Measurements from ENCODE around the gene MSTN. TPM values are rescaled to one million over a fixed set of nuclear protein-coding genes. Genes with fewer than 3 reads are reported as not detected.

Gene MSTN
- polyA plus RNA-seq (2013, experiment 1 of 2): not detected
- polyA plus RNA-seq (2013, experiment 2 of 2): not detected

GRCh38 chr2:190062601-190063000 lies at the start of gene MSTN:
MSTN (minus strand) TSS chr2:190062729; CDS start chr2:190062596, 133 bp downstream.
- H4K8ac ChIP-seq (ENCODE audit: low read depth, low read length): no peak within 1 kb of the TSS
- no peak within 1 kb of the TSS for H2BK15ac ChIP-seq (replicated peaks; ENCODE audit: low read depth)
- no peak within 1 kb of the TSS for H3K4me2 ChIP-seq (ENCODE audit: low read length)
- H2AK5ac ChIP-seq (ENCODE audit: low read length): no peak within 1 kb of the TSS
- H3K9ac ChIP-seq (ENCODE audit: low read length): no peak within 1 kb of the TSS
- no peak within 1 kb of the TSS for H2BK5ac ChIP-seq (ENCODE audit: low read length)
- H3K27me3 ChIP-seq (ENCODE audit: insufficient read depth, low read length, poor library complexity): no peaks in the 10 kb centered on the region
- no peak for DNase-seq
- no peak within 1 kb of the TSS for H3K4me3 ChIP-seq (ENCODE audit: low read length)
- H3K4me1 ChIP-seq (ENCODE audit: control insufficient read depth, low read depth, low read length): no peaks in the 10 kb centered on the region
- no peaks in the 10 kb centered on the region for H3K79me1 ChIP-seq (ENCODE audit: low read length)
- no CpG with 5 or more reads among the region's 2 CpGs for WGBS (ENCODE audit: extremely low coverage, insufficient coverage, low lambda C conversion rate)
- H3K79me2 ChIP-seq (ENCODE audit: control insufficient read depth, insufficient read depth, low read length): no peaks in the 10 kb centered on the region
- no peak within 1 kb of the TSS for H4K5ac ChIP-seq (ENCODE audit: low read length)
- no peak within 1 kb of the TSS for H2BK120ac ChIP-seq (ENCODE audit: low read depth, low read length)
- no peak within 1 kb of the TSS for H3K18ac ChIP-seq (ENCODE audit: low read length)
- no peaks in the 10 kb centered on the region for H3K36me3 ChIP-seq (ENCODE audit: control insufficient read depth, insufficient read depth, low read length)
- H3K4ac ChIP-seq (ENCODE audit: low read depth, low read length): no peak within 1 kb of the TSS
- no peak within 1 kb of the TSS for H3K56ac ChIP-seq (ENCODE audit: low read length)
- H3K27ac ChIP-seq (ENCODE audit: low read depth, low read length): no peak within 1 kb of the TSS
- H3K23ac ChIP-seq (ENCODE audit: low read length): no peak within 1 kb of the TSS

- H3K9ac ChIP-seq (ENCODE audit: low read length): no peak overlapping the region
- no peak overlapping the region for H3K4me3 ChIP-seq (ENCODE audit: low read length)
- H3K4me1 ChIP-seq (ENCODE audit: control insufficient read depth, low read depth, low read length): no peaks in the 10 kb centered on the region
- DNase-seq: no peak
- no peak overlapping the region for H4K8ac ChIP-seq (ENCODE audit: low read depth, low read length)
- no peak overlapping the region for H3K4ac ChIP-seq (ENCODE audit: low read depth, low read length)
- H2AK5ac ChIP-seq (ENCODE audit: low read length): no peak overlapping the region
- H3K23ac ChIP-seq (ENCODE audit: low read length): no peak overlapping the region
- H3K18ac ChIP-seq (ENCODE audit: low read length): no peak overlapping the region
- H3K79me1 ChIP-seq (ENCODE audit: low read length): no peaks in the 10 kb centered on the region
- no peak overlapping the region for H3K27ac ChIP-seq (ENCODE audit: low read depth, low read length)
- H3K27me3 ChIP-seq (ENCODE audit: insufficient read depth, low read length, poor library complexity): no peaks in the 10 kb centered on the region
- no peak overlapping the region for H3K56ac ChIP-seq (ENCODE audit: low read length)
- no peak overlapping the region for H2BK5ac ChIP-seq (ENCODE audit: low read length)
- H2BK15ac ChIP-seq (replicated peaks; ENCODE audit: low read depth): no peak overlapping the region
- H4K5ac ChIP-seq (ENCODE audit: low read length): no peak overlapping the region
- WGBS (ENCODE audit: extremely low coverage, insufficient coverage, low lambda C conversion rate): no CpG with 5 or more reads among the region's 1 CpG
- H3K36me3 ChIP-seq (ENCODE audit: control insufficient read depth, insufficient read depth, low read length): no peaks in the 10 kb centered on the region
- H2BK120ac ChIP-seq (ENCODE audit: low read depth, low read length): no peak overlapping the region
- no peaks in the 10 kb centered on the region for H3K79me2 ChIP-seq (ENCODE audit: control insufficient read depth, insufficient read depth, low read length)
- H3K4me2 ChIP-seq (ENCODE audit: low read length): no peak overlapping the region
Observed at GRCh38 chr2:190111166-190111565, 48.6 kb upstream of the MSTN start.

- Histone ChIP-seq H3K18ac (ENCODE audit: low read length) (no peak overlapping the region), H3K36me3 (ENCODE audit: control insufficient read depth, insufficient read depth, low read length) (no peaks in the 10 kb centered on the region), H2BK5ac (ENCODE audit: low read length) (no peak overlapping the region), H3K56ac (ENCODE audit: low read length) (no peak overlapping the region), H3K4me2 (ENCODE audit: low read length) (no peak overlapping the region), H3K79me1 (ENCODE audit: low read length) (no peaks in the 10 kb centered on the region), H3K27ac (ENCODE audit: low read depth, low read length) (no peak overlapping the region), H3K4me1 (ENCODE audit: control insufficient read depth, low read depth, low read length) (no peaks in the 10 kb centered on the region), H3K23ac (ENCODE audit: low read length) (no peak overlapping the region), H2BK15ac (replicated peaks; ENCODE audit: low read depth) (no peak overlapping the region), H3K9ac (ENCODE audit: low read length) (no peak overlapping the region), H3K79me2 (ENCODE audit: control insufficient read depth, insufficient read depth, low read length) (no peaks in the 10 kb centered on the region), H3K4me3 (ENCODE audit: low read length) (no peak overlapping the region), H3K27me3 (ENCODE audit: insufficient read depth, low read length, poor library complexity) (no peaks in the 10 kb centered on the region), H3K4ac (ENCODE audit: low read depth, low read length) (no peak overlapping the region), H4K5ac (ENCODE audit: low read length) (no peak overlapping the region), H4K8ac (ENCODE audit: low read depth, low read length) (no peak overlapping the region), H2AK5ac (ENCODE audit: low read length) (no peak overlapping the region), H2BK120ac (ENCODE audit: low read depth, low read length) (no peak overlapping the region)
- no CpG with 5 or more reads among the region's 7 CpGs for WGBS (ENCODE audit: extremely low coverage, insufficient coverage, low lambda C conversion rate)
- no peak for DNase-seq
Observed at GRCh38 chr2:190110699-190111098, 48.2 kb upstream of the MSTN start.

GRCh38 chr2:190110131-190110530 lies 47.6 kb upstream of the MSTN start:
- no peaks in the 10 kb centered on the region for H3K79me1 ChIP-seq (ENCODE audit: low read length)
- no peak overlapping the region for H3K27ac ChIP-seq (ENCODE audit: low read depth, low read length)
- no peaks in the 10 kb centered on the region for H3K4me1 ChIP-seq (ENCODE audit: control insufficient read depth, low read depth, low read length)
- no peak overlapping the region for H3K4ac ChIP-seq (ENCODE audit: low read depth, low read length)
- H2AK5ac ChIP-seq (ENCODE audit: low read length): no peak overlapping the region
- H3K9ac ChIP-seq (ENCODE audit: low read length): no peak overlapping the region
- H3K4me2 ChIP-seq (ENCODE audit: low read length): no peak overlapping the region
- no peak overlapping the region for H4K8ac ChIP-seq (ENCODE audit: low read depth, low read length)
- no peak overlapping the region for H2BK15ac ChIP-seq (replicated peaks; ENCODE audit: low read depth)
- WGBS (ENCODE audit: extremely low coverage, insufficient coverage, low lambda C conversion rate): no CpG with 5 or more reads among the region's 2 CpGs
- H3K36me3 ChIP-seq (ENCODE audit: control insufficient read depth, insufficient read depth, low read length): no peaks in the 10 kb centered on the region
- no peak overlapping the region for H3K18ac ChIP-seq (ENCODE audit: low read length)
- no peak overlapping the region for H3K56ac ChIP-seq (ENCODE audit: low read length)
- H3K79me2 ChIP-seq (ENCODE audit: control insufficient read depth, insufficient read depth, low read length): no peaks in the 10 kb centered on the region
- H3K23ac ChIP-seq (ENCODE audit: low read length): no peak overlapping the region
- H2BK120ac ChIP-seq (ENCODE audit: low read depth, low read length): no peak overlapping the region
- no peak overlapping the region for H2BK5ac ChIP-seq (ENCODE audit: low read length)
- H3K27me3 ChIP-seq (ENCODE audit: insufficient read depth, low read length, poor library complexity): no peaks in the 10 kb centered on the region
- no peak for DNase-seq
- no peak overlapping the region for H4K5ac ChIP-seq (ENCODE audit: low read length)
- H3K4me3 ChIP-seq (ENCODE audit: low read length): no peak overlapping the region

- Histone ChIP-seq H4K8ac (ENCODE audit: low read depth, low read length) (no peak overlapping the region), H3K27ac (ENCODE audit: low read depth, low read length) (no peak overlapping the region), H3K18ac (ENCODE audit: low read length) (no peak overlapping the region), H4K5ac (ENCODE audit: low read length) (no peak overlapping the region), H3K79me2 (ENCODE audit: control insufficient read depth, insufficient read depth, low read length) (no peaks in the 10 kb centered on the region), H3K27me3 (ENCODE audit: insufficient read depth, low read length, poor library complexity) (no peaks in the 10 kb centered on the region), H2BK15ac (replicated peaks; ENCODE audit: low read depth) (no peak overlapping the region), H3K4ac (ENCODE audit: low read depth, low read length) (no peak overlapping the region), H3K4me1 (ENCODE audit: control insufficient read depth, low read depth, low read length) (no peaks in the 10 kb centered on the region), H2AK5ac (ENCODE audit: low read length) (no peak overlapping the region), H3K36me3 (ENCODE audit: control insufficient read depth, insufficient read depth, low read length) (no peaks in the 10 kb centered on the region), H3K9ac (ENCODE audit: low read length) (no peak overlapping the region), H3K56ac (ENCODE audit: low read length) (no peak overlapping the region), H3K23ac (ENCODE audit: low read length) (no peak overlapping the region), H3K79me1 (ENCODE audit: low read length) (no peaks in the 10 kb centered on the region), H2BK5ac (ENCODE audit: low read length) (no peak overlapping the region), H3K4me2 (ENCODE audit: low read length) (no peak overlapping the region), H2BK120ac (ENCODE audit: low read depth, low read length) (no peak overlapping the region), H3K4me3 (ENCODE audit: low read length) (no peak overlapping the region)
- no CpG with 5 or more reads among the region's 4 CpGs for WGBS (ENCODE audit: extremely low coverage, insufficient coverage, low lambda C conversion rate)
- DNase-seq: no peak
Observed at GRCh38 chr2:190107409-190107808, 44.9 kb upstream of the MSTN start.

GRCh38 chr2:190106783-190107182 lies 44.3 kb upstream of the MSTN start:
- no peak overlapping the region for H2BK15ac ChIP-seq (replicated peaks; ENCODE audit: low read depth)
- H3K18ac ChIP-seq (ENCODE audit: low read length): no peak overlapping the region
- no peak for DNase-seq
- H3K4me1 ChIP-seq (ENCODE audit: control insufficient read depth, low read depth, low read length): no peaks in the 10 kb centered on the region
- H2BK120ac ChIP-seq (ENCODE audit: low read depth, low read length): no peak overlapping the region
- no peak overlapping the region for H2AK5ac ChIP-seq (ENCODE audit: low read length)
- H3K27me3 ChIP-seq (ENCODE audit: insufficient read depth, low read length, poor library complexity): no peaks in the 10 kb centered on the region
- H4K8ac ChIP-seq (ENCODE audit: low read depth, low read length): no peak overlapping the region
- H3K27ac ChIP-seq (ENCODE audit: low read depth, low read length): no peak overlapping the region
- no peak overlapping the region for H4K5ac ChIP-seq (ENCODE audit: low read length)
- no peak overlapping the region for H3K4ac ChIP-seq (ENCODE audit: low read depth, low read length)
- no peak overlapping the region for H3K23ac ChIP-seq (ENCODE audit: low read length)
- no peaks in the 10 kb centered on the region for H3K79me1 ChIP-seq (ENCODE audit: low read length)
- no peaks in the 10 kb centered on the region for H3K36me3 ChIP-seq (ENCODE audit: control insufficient read depth, insufficient read depth, low read length)
- no peak overlapping the region for H3K9ac ChIP-seq (ENCODE audit: low read length)
- no peak overlapping the region for H3K56ac ChIP-seq (ENCODE audit: low read length)
- H2BK5ac ChIP-seq (ENCODE audit: low read length): no peak overlapping the region
- no peak overlapping the region for H3K4me3 ChIP-seq (ENCODE audit: low read length)
- no peaks in the 10 kb centered on the region for H3K79me2 ChIP-seq (ENCODE audit: control insufficient read depth, insufficient read depth, low read length)
- no peak overlapping the region for H3K4me2 ChIP-seq (ENCODE audit: low read length)
